ENCODE results near the gene C1QTNF8.

C1QTNF8 gene

GRCh38 chr16:1079341-1079740, 16.7 kb downstream of the C1QTNF8 start:
- Histone ChIP-seq H3K36me3 (ENCODE audit: control insufficient read depth in 1 of 2, insufficient read depth in 2 of 2, low read length in 2 of 2) (no peaks in the 10 kb centered on the region), H3K4me1 (ENCODE audit: control insufficient read depth in 1 of 2, insufficient read depth in 2 of 2, low read length in 2 of 2) (peaks cover 0 to 12% of the 10 kb centered on the region in 2 donors), H3K27ac (ENCODE audit: low read length) (no peak overlapping the region), H3K4me3 (ENCODE audit: low read depth in 1 of 2, low read length in 2 of 2) (no peak overlapping the region), H3K9me3 (ENCODE audit: control insufficient read depth in 1 of 2, low read length in 2 of 2) (peaks cover 0 to 8% of the 10 kb centered on the region in 2 donors), H3K27me3 (ENCODE audit: low read depth, low read length) (peaks cover 4% of the 10 kb centered on the region)

- Histone ChIP-seq H3K9me3 (ENCODE audit: control insufficient read depth in 1 of 2, low read length in 2 of 2) (peaks cover 0 to 1% of the 10 kb centered on the region in 2 donors), H3K4me3 (ENCODE audit: low read depth in 1 of 2, low read length in 2 of 2) (no peak overlapping the region), H3K27me3 (ENCODE audit: low read depth, low read length) (peaks cover 4% of the 10 kb centered on the region), H3K4me1 (ENCODE audit: control insufficient read depth in 1 of 2, insufficient read depth in 2 of 2, low read length in 2 of 2) (peaks cover 0 to 12% of the 10 kb centered on the region in 2 donors), H3K27ac (ENCODE audit: low read length) (no peak overlapping the region), H3K36me3 (ENCODE audit: control insufficient read depth in 1 of 2, insufficient read depth in 2 of 2, low read length in 2 of 2) (no peaks in the 10 kb centered on the region)
Observed at GRCh38 chr16:1078579-1079021, 17.4 kb downstream of the C1QTNF8 start.

GRCh38 chr16:1077877-1078578, 18.0 kb downstream of the C1QTNF8 start:
- no peaks in the 10 kb centered on the region for H3K9me3 ChIP-seq (ENCODE audit: control insufficient read depth in 1 of 2, low read length in 2 of 2)
- H3K36me3 ChIP-seq (ENCODE audit: control insufficient read depth in 1 of 2, insufficient read depth in 2 of 2, low read length in 2 of 2): no peaks in the 10 kb centered on the region
- peaks cover 0 to 12% of the 10 kb centered on the region in 2 donors for H3K4me1 ChIP-seq (ENCODE audit: control insufficient read depth in 1 of 2, insufficient read depth in 2 of 2, low read length in 2 of 2)
- peaks cover 4% of the 10 kb centered on the region for H3K27me3 ChIP-seq (ENCODE audit: low read depth, low read length)
- H3K27ac ChIP-seq (ENCODE audit: low read length): no peak overlapping the region
- H3K4me3 ChIP-seq (ENCODE audit: low read depth in 1 of 2, low read length in 2 of 2): no peak overlapping the region

GRCh38 chr16:1076801-1077576, 19.1 kb downstream of the C1QTNF8 start:
- H3K4me1 ChIP-seq (ENCODE audit: control insufficient read depth in 1 of 2, insufficient read depth in 2 of 2, low read length in 2 of 2): peaks cover 0 to 12% of the 10 kb centered on the region in 2 donors
- H3K36me3 ChIP-seq (ENCODE audit: control insufficient read depth in 1 of 2, insufficient read depth in 2 of 2, low read length in 2 of 2): no peaks in the 10 kb centered on the region
- H3K27ac ChIP-seq (ENCODE audit: low read length): no peak overlapping the region
- no peak overlapping the region for H3K4me3 ChIP-seq (ENCODE audit: low read depth in 1 of 2, low read length in 2 of 2)
- H3K9me3 ChIP-seq (ENCODE audit: control insufficient read depth in 1 of 2, low read length in 2 of 2): no peaks in the 10 kb centered on the region
- no peaks in the 10 kb centered on the region for H3K27me3 ChIP-seq (ENCODE audit: low read depth, low read length)

- H3K4me1 ChIP-seq (ENCODE audit: control insufficient read depth in 1 of 2, insufficient read depth in 2 of 2, low read length in 2 of 2): peaks cover 0 to 8% of the 10 kb centered on the region in 2 donors
- H3K36me3 ChIP-seq (ENCODE audit: control insufficient read depth in 1 of 2, insufficient read depth in 2 of 2, low read length in 2 of 2): no peaks in the 10 kb centered on the region
- H3K4me3 ChIP-seq (ENCODE audit: low read depth in 1 of 2, low read length in 2 of 2): no peak overlapping the region
- no peaks in the 10 kb centered on the region for H3K9me3 ChIP-seq (ENCODE audit: control insufficient read depth in 1 of 2, low read length in 2 of 2)
- no peak overlapping the region for H3K27ac ChIP-seq (ENCODE audit: low read length)
- peaks cover under 1% of the 10 kb centered on the region for H3K27me3 ChIP-seq (ENCODE audit: low read depth, low read length)
Observed at GRCh38 chr16:1075546-1075945, 20.5 kb downstream of the C1QTNF8 start.

GRCh38 chr16:1074379-1074649, 21.7 kb downstream of the C1QTNF8 start:
- Histone ChIP-seq H3K27ac (ENCODE audit: low read length) (no peak overlapping the region), H3K9me3 (ENCODE audit: control insufficient read depth in 1 of 2, low read length in 2 of 2) (no peaks in the 10 kb centered on the region), H3K4me3 (ENCODE audit: low read depth in 1 of 2, low read length in 2 of 2) (no peak overlapping the region), H3K4me1 (ENCODE audit: control insufficient read depth in 1 of 2, insufficient read depth in 2 of 2, low read length in 2 of 2) (peaks cover 0 to 8% of the 10 kb centered on the region in 2 donors), H3K36me3 (ENCODE audit: control insufficient read depth in 1 of 2, insufficient read depth in 2 of 2, low read length in 2 of 2) (no peaks in the 10 kb centered on the region), H3K27me3 (ENCODE audit: low read depth, low read length) (peaks cover 4% of the 10 kb centered on the region)

- no peak overlapping the region for H3K27ac ChIP-seq (ENCODE audit: low read length)
- peaks cover 4% of the 10 kb centered on the region for H3K27me3 ChIP-seq (ENCODE audit: low read depth, low read length)
- no peaks in the 10 kb centered on the region for H3K36me3 ChIP-seq (ENCODE audit: control insufficient read depth in 1 of 2, insufficient read depth in 2 of 2, low read length in 2 of 2)
- H3K9me3 ChIP-seq (ENCODE audit: control insufficient read depth in 1 of 2, low read length in 2 of 2): no peaks in the 10 kb centered on the region
- H3K4me3 ChIP-seq (ENCODE audit: low read depth in 1 of 2, low read length in 2 of 2): no peak overlapping the region
- peaks cover 0 to 7% of the 10 kb centered on the region in 2 donors for H3K4me1 ChIP-seq (ENCODE audit: control insufficient read depth in 1 of 2, insufficient read depth in 2 of 2, low read length in 2 of 2)
Observed at GRCh38 chr16:1073566-1074378, 22.3 kb downstream of the C1QTNF8 start.

- Histone ChIP-seq H3K27me3 (ENCODE audit: low read depth, low read length) (peaks cover 4% of the 10 kb centered on the region), H3K27ac (ENCODE audit: low read length) (no peak overlapping the region)
Observed at GRCh38 chr16:1073262-1073558, 22.8 kb downstream of the C1QTNF8 start.

GRCh38 chr16:1072526-1073261, 23.4 kb downstream of the C1QTNF8 start, which contains the start of gene SSTR5:
TSS of gene SSTR5 (plus strand) at chr16:1072747. CDS start at chr16:1078869, 6,122 bp downstream.
- Histone ChIP-seq H3K4me1 (ENCODE audit: control insufficient read depth in 1 of 2, insufficient read depth in 2 of 2, low read length in 2 of 2) (no peaks in the 10 kb centered on the region), H3K4me3 (ENCODE audit: low read depth in 1 of 2, low read length in 2 of 2) (no peak within 1 kb of the TSS), H3K27ac (ENCODE audit: low read length) (no peak within 1 kb of the TSS), H3K9me3 (ENCODE audit: control insufficient read depth in 1 of 2, low read length in 2 of 2) (no peaks in the 10 kb centered on the region), H3K27me3 (ENCODE audit: low read depth, low read length) (peaks cover 4% of the 10 kb centered on the region), H3K36me3 (ENCODE audit: control insufficient read depth in 1 of 2, insufficient read depth in 2 of 2, low read length in 2 of 2) (no peaks in the 10 kb centered on the region)

More at GRCh38 chr16:1073262-1073558, 22.8 kb downstream of the C1QTNF8 start:
- H3K4me1 ChIP-seq (ENCODE audit: control insufficient read depth in 1 of 2, insufficient read depth in 2 of 2, low read length in 2 of 2): peaks cover 0 to 1% of the 10 kb centered on the region in 2 donors
- no peak overlapping the region for H3K4me3 ChIP-seq (ENCODE audit: low read depth in 1 of 2, low read length in 2 of 2)
- no peaks in the 10 kb centered on the region for H3K36me3 ChIP-seq (ENCODE audit: control insufficient read depth in 1 of 2, insufficient read depth in 2 of 2, low read length in 2 of 2)
- no peaks in the 10 kb centered on the region for H3K9me3 ChIP-seq (ENCODE audit: control insufficient read depth in 1 of 2, low read length in 2 of 2)

GRCh38 chr16:1071561-1072225, 24.4 kb downstream of the C1QTNF8 start:
- Histone ChIP-seq H3K4me3 (ENCODE audit: low read depth in 1 of 2, low read length in 2 of 2) (no peak overlapping the region), H3K27ac (ENCODE audit: low read length) (no peak overlapping the region), H3K4me1 (ENCODE audit: control insufficient read depth in 1 of 2, insufficient read depth in 2 of 2, low read length in 2 of 2) (no peaks in the 10 kb centered on the region), H3K27me3 (ENCODE audit: low read depth, low read length) (peaks cover 4% of the 10 kb centered on the region), H3K9me3 (ENCODE audit: control insufficient read depth in 1 of 2, low read length in 2 of 2) (no peaks in the 10 kb centered on the region), H3K36me3 (ENCODE audit: control insufficient read depth in 1 of 2, insufficient read depth in 2 of 2, low read length in 2 of 2) (no peaks in the 10 kb centered on the region)
